HPDE6-E6E7 (cell line): ENCODE results near the gene EPS8.
A peak's percentile ranks its signal among the peaks of the same experiment; 100 is the strongest.

ENCODE experiments used
- DNase-seq: peaks from one replicate; pipeline ENCODE4 v3.0.0; 2011; ENCODE audit warnings: missing footprints; ENCODE audit errors: extremely low spot score

The EPS8 gene

DNA sequence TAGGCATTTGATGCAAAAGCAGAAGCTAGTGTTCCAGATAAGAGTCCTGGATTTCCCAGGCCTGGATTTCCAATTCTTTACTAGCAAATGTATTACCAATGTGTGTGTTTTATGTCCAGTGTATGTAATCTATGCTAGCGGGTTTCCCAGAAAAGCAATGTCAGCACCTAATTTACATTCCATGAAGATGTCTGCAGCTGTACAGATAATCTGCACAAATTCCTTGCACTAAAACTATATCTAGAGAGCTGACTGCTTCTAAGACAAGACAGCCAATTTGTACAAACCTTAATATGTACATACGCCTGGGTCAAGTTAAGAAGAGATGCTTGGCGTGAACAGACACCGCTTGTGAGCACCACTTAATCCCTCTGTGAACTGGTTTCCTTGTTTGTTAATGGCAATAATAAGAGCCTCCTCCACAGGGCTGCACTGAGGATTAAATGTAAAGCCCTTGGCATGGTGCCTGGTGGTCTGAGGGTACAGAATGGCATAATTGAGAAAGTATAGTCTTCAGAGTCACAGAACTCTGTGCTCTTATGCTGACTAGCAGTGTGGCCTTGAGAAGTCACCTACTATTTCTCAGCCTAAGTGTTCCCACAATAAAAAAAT, 185.6 kb downstream of the EPS8 start:
- DNase-seq, result no peak

DNA sequence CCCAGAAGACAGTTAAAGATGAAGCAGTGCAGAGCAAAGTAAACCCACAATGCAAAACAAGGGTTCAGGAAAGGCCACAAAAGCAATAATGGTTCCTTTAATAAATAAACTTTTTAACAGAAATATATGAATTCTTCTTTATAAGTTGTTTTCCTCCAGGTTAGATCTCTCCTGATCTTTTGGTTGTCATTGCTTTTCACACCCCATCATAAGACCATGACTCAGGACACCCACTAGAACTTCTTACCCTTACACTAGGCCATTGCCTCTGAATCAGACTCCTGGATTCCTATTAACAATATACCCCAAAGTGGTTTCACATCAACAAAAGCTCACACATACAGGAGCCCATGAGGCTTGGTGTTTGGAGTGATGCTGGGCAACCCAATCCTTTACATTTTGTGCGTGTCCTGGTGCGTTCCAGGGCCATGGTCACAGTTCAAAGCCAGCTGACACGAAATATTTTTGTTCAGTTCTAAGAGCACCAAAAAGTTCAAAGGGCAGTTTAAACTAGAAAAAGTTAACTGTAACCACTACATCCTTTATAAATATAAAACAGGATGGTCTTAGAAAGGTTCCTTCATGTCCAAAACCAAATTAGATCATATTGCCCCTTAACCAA, 187.0 kb downstream of the EPS8 start:
- no peak for DNase-seq

DNA sequence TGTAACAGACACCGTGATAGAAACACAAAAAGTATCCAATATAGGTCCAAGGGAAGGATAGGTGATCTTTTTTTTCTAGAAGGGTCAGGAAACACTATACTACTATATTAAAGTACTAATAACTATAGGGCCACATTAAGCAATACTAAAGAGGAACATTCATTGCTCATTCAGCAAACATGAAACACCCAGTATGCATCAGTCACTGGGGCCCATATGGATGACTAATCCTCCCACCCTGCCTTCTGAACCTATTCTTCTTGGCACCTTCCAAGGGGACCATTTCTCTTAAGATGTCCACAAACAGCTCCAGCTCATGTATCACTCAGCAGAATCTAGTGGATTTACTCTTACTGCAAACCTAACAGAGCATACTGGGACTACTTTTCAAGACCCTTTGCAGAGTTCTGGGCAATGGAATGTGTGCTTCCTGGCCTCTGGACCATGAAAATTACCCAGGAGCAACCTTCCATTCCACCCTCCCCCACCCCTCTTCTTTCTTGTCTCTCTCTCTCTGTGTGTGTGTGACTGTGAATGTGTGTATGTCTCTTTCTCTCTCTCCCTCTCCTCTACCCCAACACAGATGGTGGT, 187.9 kb downstream of the EPS8 start:
- peak; percentile 89 for DNase-seq

DNA sequence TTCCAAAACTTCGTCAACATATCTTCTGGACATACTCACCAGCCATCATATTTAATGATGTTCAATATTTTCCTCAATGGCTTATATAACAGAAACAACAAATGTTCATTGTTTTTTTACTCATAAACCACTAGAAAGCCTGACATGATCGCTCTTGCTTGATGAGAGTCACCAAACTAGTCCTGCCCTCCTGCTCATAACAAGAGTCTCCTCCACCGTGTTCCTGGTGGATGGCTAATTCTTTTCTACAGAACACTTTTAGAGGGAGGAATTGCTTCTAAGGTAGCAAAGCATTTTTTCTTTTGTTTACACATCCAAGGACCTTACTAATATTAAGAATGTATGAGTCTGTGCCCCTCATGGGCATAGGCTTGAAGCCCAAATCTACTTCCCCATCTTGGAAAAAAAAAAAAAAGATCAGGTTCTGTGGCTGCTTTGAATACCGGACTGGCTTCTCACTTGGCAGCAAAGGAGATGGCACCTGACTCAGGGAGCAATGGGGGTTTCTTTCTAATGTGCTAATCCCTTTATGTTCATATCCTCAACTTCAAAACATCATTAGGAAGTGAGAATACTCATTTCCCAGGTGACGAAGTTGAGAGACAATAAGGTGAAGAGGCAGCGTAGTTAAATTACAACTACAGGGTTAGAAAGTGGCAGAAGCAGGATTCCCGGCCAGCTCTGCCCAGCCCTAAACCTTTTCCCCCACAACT, 188.8 kb downstream of the EPS8 start:
- DNase-seq, result no peak

DNA sequence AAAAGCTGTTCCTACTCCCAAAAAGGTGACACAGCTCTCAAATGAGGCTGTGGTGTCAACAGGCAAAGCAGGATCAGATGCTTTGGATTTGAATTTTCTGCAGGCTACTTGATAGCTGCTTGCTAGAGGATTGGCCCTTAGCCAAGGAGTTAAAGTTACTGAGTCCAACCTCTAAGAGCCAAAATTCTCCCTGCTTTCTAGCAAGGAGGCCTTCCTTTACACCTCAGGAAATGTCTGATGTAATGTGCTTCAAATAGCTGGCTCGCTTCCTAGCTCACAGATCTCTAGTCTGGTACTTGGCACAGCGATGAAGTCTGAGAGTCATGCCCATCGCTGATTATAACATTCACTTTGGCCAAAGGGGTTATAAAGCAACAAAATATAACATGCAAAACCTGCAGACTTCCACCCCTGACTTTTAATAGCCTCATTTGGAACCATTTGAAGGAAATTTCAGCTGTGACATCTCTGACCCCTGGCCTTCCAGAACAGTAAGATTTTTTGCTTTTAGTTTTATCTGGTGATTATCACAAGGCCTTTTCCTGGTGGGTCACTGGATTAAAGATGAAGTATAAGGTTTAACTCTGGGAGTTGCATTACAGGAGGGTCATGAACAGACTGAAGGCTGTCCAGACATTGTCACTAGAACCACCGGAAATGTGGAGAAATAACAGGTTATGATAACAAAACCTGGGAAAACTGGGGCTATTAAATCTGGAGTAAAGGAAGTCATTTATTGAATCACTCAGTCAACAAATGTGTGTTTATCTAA, 189.7 kb downstream of the EPS8 start:
- no peak for DNase-seq

DNA sequence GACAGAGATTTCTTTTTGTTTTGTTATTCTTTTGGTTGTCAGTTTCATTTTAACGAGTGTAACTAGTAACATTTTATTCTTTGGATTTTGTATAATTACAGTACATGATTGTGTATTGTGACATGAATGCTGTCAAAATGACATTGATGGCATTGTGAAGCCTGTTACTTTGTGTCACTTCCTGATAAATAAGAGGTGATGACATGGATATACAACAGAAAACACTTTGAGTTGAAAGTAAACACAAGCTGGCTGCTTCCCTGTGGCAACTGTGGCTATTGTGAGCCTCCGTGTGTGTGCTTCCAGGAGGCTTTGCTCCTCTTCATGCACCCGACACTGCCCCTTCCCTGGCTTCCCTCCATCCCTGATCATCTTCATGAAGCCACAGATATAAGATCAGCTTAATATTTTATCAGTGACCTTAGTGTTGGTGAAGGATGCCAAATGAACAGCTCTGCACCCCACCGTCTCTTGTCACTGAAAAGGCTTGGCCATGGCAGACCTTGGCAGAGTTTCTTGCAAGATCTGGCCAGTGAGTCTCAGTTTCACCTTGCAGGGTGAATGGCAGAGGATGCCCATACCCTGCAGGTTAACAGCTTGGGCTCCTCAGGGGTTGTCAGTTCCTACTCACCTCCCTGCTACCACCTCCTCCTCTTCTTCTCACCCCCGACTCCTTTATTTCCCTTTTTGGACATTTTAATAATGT, 191.9 kb downstream of the EPS8 start:
- no peak for DNase-seq

DNA sequence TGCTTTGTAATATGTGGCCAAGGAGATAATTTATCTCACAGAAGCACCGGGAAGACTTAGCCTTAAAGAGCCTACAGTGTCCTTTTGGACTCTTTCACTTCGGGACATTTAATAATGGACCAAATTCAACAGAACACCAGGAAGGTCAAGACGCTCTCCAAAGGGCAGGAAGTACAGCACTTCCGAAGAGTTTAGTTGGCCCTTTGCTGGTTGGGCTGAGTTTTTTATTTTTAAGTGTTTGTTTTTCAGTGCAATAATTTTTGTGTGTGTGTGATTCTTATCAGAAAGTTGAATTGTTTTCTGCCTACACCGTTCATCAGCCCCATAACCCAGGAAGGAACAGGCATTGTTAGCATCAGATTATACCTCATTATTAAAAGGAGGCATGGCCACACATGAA, 193.0 kb downstream of the EPS8 start:
- no peak for DNase-seq

DNA sequence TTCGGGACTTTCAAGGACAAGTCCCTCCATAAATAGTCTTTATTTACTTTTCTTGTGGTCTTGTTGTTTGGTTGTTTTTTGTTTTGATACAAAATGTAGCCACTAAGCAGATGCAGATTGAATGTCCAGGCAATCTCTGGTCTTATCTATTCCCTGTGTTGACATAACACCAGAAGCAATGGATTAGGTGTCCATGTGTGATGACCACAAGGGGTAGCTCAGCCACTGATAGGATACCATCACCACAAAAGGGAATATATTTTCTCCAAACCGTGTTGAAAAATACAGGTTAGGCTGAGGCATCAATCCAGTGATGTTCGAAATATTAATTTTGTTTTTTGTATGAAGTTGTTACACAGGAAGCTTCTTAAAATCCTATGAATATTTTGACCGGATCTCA, 196.3 kb downstream of the EPS8 start:
- DNase-seq, result no peak

DNA sequence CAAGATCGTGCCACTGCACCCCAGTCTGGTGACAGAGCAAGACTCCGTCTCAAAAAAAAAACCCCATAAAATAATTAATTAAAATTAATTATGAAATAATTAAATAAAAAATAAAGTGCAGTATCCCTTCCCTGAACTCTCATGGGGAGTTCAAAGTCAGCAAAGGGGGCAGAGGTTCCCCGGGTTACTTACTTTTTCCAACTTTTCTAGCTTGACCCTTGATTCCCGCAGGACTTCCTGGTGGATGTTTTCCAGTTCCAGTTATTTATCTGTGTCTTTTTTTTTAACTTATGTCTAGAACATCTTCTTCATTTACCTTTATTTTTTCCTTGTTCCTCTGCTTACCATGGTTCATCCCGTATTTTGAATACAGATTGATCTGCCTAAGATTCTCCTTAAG, 197.4 kb downstream of the EPS8 start:
- no peak for DNase-seq

DNA sequence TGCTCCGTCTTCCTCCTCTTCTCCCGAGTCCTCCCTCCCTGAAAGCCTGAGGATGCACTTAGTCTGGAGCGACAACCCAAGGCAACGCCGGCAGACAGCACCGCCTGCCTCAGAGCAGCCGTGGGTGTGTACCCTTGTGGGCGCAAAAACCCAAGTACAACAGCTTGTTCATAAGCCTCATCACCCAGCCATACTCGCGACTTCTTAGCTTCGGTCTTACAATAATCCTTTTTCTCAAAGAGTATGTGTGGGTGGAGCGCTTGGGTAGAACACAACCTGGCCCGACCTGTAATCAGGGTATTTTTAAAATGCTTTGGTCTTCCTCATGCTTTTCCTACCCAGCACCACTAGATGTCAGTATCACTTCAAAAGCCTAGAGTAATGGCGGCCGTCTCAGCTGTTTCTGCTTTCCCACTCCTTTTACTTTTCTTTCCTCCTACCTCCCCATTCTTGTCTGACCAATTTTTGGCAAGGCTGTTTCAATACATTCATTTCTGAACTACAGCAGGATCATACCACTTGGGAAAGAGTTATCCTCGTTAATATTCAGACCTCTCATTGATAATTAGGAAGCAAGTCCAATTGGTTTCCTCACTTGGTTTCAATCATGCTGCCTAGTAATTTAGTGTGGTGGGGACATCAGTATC, 198.9 kb downstream of the EPS8 start:
- DNase-seq, result peak; percentile 70

DNA sequence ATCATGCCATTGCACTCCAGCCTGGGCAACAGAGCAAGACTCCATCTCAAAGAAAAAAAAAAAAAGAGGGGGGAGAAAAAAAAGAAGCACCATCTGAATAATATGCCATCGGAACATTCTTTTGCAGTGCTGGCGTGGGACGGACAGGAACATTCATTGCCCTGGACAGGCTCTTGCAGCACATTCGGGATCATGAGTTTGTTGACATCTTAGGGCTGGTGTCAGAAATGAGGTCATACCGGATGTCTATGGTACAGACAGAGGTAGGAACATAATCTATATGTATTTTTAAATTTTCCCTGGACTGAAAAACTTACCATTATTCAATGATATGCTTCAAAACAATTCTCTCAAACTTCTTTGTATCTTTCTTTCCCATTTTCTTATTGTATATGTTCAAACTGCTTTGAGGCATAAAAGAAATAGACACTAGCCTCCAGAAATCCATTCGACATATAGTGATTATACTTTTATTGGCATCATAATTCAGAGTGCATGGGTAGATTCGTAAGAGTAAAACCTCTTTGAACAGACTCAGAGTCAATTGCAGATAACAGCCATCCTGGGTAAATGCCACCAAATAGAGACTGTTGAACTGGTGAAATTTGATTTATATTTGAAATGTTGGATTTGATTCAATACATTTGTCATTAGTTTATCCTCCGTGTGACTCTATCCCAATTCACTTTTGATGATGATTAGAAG, 199.7 kb downstream of the EPS8 start:
- no peak for DNase-seq

DNA sequence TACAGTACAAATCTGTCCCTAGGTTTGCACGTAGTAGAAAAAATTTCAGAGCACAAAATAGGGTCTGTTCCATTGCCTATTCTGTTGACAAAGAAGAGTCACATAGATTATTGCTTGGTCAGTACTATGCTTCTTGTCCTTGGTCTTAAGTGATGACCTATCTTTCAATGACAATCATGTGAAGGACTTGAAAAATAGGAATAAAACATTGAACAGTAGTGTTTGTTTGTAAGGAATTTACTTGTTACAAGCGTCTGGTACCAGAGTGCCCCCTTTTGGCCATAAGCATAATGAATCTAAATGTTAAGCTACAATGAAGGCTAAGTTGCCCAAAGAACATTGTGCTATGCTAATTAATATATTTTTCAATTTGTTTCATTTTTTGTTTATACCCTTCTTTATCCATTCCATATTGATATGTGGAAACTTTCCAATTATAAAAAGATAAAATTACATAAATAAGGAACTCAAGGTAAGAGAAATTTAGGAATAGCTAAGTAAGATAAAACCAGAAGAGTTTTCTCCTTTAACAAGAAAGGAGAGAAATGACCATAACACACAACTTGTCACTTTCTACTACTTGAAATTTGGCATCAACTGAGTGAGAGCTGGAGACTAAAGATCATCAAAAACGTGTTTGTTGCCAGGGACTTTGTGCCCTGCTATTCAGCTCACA, 204.7 kb downstream of the EPS8 start:
- DNase-seq, result no peak

DNA sequence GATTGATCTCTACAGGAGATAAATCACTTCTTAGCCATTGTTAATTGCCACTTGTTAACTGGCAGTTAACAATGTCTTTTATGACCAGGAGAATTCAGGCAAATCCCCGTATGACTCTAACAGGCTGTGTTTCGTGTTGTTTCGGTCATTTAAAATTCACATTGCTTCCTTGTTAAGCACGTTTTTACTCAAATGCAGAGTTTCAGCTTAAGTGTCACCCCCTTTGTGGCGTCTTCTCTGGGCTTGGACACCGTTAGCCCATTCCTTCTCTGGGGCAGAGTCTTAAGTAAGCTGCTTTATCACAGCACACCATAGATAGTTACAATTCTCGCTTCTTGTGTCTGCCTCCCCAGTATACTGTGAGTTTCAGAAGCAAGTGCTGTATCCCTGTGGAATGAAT, 205.4 kb downstream of the EPS8 start:
- DNase-seq, result no peak

DNA sequence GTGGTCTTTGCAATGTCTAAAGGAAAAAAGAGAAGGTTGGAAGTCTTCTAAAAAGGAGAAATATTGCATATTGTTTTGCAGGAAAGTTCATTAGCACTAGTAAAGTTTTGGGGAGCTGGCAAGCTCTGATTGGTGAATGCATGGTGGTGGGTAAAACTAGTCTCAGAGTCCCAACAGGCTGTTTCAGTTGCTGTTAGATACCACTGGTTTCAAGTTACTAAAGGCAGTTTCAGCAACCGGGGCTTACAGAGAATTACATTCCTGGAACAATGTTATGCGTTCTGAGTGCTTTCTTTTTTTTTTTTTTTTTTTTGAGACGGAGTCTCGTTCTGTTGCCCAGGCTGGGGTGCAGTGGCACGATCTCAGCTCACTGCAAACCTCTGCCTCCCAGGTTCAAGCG, 208.2 kb downstream of the EPS8 start:
- DNase-seq, result no peak

DNA sequence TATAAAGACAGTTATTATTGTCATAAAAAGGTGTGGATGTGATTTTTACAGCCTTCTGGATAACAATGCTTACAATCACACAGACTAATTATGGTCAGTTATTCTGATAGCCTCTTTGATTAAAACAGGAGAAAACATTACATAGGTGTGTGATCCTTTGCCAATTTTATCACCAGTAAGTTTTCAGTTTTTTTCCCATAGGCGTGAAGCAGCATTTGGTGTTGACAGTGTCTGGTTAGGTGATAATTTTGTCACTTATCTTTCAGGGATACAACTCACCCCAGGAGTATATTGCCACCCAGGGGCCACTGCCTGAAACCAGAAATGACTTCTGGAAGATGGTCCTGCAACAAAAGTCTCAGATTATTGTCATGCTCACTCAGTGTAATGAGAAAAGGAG, 208.8 kb downstream of the EPS8 start:
- DNase-seq, result no peak

DNA sequence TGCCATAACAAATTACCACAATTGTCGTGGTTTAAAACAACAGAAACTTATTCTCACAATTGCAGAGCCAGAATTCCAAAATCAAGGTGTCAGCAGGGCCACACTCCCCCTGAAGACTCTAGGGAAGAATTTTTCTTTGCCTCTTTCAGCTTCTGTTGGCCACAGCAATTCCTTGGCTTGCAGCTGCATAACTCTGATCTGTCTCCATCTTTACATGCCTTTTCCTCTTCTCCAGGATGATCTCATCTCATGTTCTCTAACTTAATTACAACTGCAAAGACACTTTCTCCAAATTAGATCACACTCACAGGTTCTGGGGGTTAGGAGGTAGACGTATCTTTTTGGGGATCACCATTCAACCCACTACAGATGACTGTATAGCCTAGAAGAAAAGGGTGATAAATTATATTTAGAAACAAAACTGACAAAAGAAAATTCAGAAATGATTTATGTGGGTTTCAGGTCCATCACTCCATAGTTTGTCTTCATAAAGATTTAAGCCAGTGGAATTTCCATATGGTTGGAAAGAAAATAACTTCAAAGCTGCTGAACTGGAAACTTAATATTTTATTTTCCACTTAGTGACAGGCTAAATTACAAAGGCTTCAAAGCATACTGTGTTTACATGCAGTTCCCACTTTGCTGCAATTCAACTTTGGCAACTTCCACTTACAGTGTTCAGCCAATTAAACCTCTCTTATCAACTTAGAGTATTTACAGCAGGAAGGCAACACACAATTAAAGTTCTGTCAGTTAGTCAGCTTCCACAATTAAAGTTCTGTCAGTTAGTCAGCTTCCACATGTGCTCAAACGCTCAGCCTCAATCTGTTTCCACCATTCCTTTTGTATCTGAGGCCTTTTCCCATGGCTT, 213.3 kb downstream of the EPS8 start:
- no peak for DNase-seq

DNA sequence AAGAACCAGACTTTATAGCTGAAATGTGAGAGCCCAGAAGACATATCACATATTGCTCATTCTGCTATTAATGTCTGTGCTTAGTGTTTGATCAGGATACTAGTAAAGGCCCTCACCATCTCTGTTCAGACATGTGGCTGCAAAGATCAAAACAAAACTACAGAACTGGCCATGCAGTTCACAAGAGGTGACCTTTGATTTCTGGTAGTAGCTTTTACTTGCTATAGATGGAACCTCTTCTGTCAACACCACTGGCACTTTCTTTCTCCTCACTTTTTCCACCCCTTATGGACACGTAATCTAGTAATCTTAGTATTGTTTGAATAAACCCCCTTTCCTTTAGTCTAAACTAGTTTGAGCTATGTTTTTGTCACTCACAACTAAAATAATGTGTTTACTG, 214.8 kb downstream of the EPS8 start:
- no peak for DNase-seq
